ENCODE results near the gene GBE1. TPM values are rescaled to one million over a fixed set of nuclear protein-coding genes. Genes with fewer than 3 reads are reported as not detected.

GBE1 gene
- total RNA-seq, 3 donors from 2014 or later, result 34.4 to 148 (median 49.8) TPM

GRCh38 chr3:81732642-81733041 is 28.8 kb downstream of the GBE1 start:
- Histone ChIP-seq H3K4me3 (no peak overlapping the region), H3K36me3 (no peaks in the 10 kb centered on the region), H3K4me1 (no peaks in the 10 kb centered on the region), H3K27ac (no peak overlapping the region), H3K9me3 (no peaks in the 10 kb centered on the region), H3K27me3 (no peaks in the 10 kb centered on the region)
- TF ChIP-seq POLR2AphosphoS5 (IDR thresholded peaks at IDR 0.05), result no peak
- no peak for TF ChIP-seq CTCF (IDR thresholded peaks at IDR 0.05)
- no peak for TF ChIP-seq POLR2A (IDR thresholded peaks at IDR 0.05)
- intact Hi-C loops (cut with DNase I; ENCODE audit: low total_unique reads), result no loop called here
- no peak for DNase-seq (ENCODE audit: low spot score in 2 of 2)

- no peaks in the 10 kb centered on the region for H3K4me1 ChIP-seq
- no peak overlapping the region for H3K4me3 ChIP-seq
- no peak overlapping the region for H3K27ac ChIP-seq
- no peak for TF ChIP-seq POLR2A (IDR thresholded peaks at IDR 0.05)
- TF ChIP-seq POLR2AphosphoS5 (IDR thresholded peaks at IDR 0.05), result no peak
- no peak for TF ChIP-seq CTCF (IDR thresholded peaks at IDR 0.05)
- H3K27me3 ChIP-seq, result no peaks in the 10 kb centered on the region
- intact Hi-C loops (cut with DNase I; ENCODE audit: low total_unique reads), result no loop called here
- DNase-seq (ENCODE audit: low spot score in 2 of 2), result no peak
- no peaks in the 10 kb centered on the region for H3K9me3 ChIP-seq
- no peaks in the 10 kb centered on the region for H3K36me3 ChIP-seq
These were observed 32.5 kb downstream of the GBE1 start for GRCh38 chr3:81728766-81729544.

GRCh38 chr3:81726735-81727134 is 34.7 kb downstream of the GBE1 start:
- H3K9me3 ChIP-seq, result no peaks in the 10 kb centered on the region
- TF ChIP-seq POLR2A (IDR thresholded peaks at IDR 0.05) (no peak), POLR2AphosphoS5 (IDR thresholded peaks at IDR 0.05) (no peak), CTCF (IDR thresholded peaks at IDR 0.05) (no peak)
- no peaks in the 10 kb centered on the region for H3K36me3 ChIP-seq
- H3K27ac ChIP-seq, result no peak overlapping the region
- no peak overlapping the region for H3K4me3 ChIP-seq
- no peaks in the 10 kb centered on the region for H3K27me3 ChIP-seq
- DNase-seq (ENCODE audit: low spot score in 2 of 2), result no peak
- intact Hi-C loops (cut with DNase I; ENCODE audit: low total_unique reads), result no loop called here
- no peaks in the 10 kb centered on the region for H3K4me1 ChIP-seq

GRCh38 chr3:81726132-81726531 is 35.3 kb downstream of the GBE1 start:
- DNase-seq (ENCODE audit: low spot score in 2 of 2), result no peak

More at GRCh38 chr3:81726132-81726531, 35.3 kb downstream of the GBE1 start:
- no peaks in the 10 kb centered on the region for H3K36me3 ChIP-seq
- H3K27ac ChIP-seq, result no peak overlapping the region
- no peak overlapping the region for H3K4me3 ChIP-seq
- no peaks in the 10 kb centered on the region for H3K27me3 ChIP-seq
- H3K4me1 ChIP-seq, result no peaks in the 10 kb centered on the region
- no peaks in the 10 kb centered on the region for H3K9me3 ChIP-seq
- intact Hi-C loops (cut with DNase I; ENCODE audit: low total_unique reads), result no loop called here
- no peak for TF ChIP-seq CTCF (IDR thresholded peaks at IDR 0.05)

Data from breast epithelium (tissue), 4 donors.